ENCODE data around the gene NFU1. TPM values are rescaled to one million over a fixed set of nuclear protein-coding genes. Genes with fewer than 3 reads are reported as not detected.

NFU1 gene
- total and polyA plus RNA-seq, 2 of the 13 experiments (the other 11 are each of a cell fraction or from before 2014, with no cell fraction given), result 39.1 to 84.0 TPM

DNA sequence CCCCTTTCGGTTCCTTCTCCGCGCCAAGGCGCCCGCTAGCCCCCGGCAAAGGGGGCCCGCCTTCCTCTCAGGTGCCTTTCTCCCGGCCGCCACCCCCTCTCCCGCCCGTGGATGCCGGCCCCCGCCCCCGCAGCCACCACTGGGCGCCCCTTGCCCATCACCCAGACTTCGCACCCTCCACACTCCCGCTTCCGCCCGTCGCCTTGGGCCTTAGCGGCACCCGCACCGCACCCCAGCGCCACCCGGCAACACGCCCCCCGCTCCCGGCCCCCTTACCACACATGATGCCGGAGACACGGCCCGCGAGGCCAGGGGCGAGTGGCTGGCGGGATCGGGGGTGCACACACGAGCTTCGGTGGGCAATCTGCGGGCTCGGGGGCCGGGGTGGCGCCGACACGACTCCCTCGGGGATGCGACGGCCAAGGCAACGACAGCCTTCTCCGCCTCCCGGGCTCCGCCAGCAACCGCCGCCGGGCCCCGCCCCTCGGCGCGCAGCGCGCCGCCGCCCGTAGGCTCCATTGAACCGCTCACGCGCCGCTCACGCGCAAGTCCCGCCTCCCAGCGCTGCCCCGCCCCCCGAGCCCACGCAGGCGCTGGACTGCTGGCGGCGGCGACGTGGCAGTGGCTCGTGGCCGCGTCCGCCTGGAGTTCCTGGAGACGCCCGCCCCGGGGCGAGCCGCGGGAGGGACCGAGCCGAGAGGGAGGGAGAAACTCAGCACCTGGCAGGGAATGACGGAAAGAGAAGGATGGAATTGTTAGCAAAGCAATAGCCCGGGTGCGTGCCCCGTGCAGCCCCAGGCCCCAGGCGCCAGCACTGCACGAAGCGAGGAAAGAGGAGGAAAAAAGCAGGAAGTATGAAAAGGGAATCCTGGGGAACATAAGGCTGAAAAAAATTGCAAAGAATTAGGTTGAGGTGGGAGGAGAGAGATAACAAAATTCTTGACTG, 50.2 kb downstream of the NFU1 start, which contains the start of gene GFPT1 (continued):
- no peak for TF ChIP-seq ZC3H4 (CRISPR knock-in tag; IDR thresholded peaks at IDR 0.05; ENCODE audit: borderline replicate concordance)
- TF ChIP-seq, protein P1, sequence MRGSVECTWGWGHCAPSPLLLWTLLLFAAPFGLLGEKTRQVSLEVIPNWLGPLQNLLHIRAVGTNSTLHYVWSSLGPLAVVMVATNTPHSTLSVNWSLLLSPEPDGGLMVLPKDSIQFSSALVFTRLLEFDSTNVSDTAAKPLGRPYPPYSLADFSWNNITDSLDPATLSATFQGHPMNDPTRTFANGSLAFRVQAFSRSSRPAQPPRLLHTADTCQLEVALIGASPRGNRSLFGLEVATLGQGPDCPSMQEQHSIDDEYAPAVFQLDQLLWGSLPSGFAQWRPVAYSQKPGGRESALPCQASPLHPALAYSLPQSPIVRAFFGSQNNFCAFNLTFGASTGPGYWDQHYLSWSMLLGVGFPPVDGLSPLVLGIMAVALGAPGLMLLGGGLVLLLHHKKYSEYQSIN (CRISPR knock-in tag; IDR thresholded peaks at IDR 0.05; ENCODE audit: borderline replicate concordance), result no peak
- TF ChIP-seq, protein P2, sequence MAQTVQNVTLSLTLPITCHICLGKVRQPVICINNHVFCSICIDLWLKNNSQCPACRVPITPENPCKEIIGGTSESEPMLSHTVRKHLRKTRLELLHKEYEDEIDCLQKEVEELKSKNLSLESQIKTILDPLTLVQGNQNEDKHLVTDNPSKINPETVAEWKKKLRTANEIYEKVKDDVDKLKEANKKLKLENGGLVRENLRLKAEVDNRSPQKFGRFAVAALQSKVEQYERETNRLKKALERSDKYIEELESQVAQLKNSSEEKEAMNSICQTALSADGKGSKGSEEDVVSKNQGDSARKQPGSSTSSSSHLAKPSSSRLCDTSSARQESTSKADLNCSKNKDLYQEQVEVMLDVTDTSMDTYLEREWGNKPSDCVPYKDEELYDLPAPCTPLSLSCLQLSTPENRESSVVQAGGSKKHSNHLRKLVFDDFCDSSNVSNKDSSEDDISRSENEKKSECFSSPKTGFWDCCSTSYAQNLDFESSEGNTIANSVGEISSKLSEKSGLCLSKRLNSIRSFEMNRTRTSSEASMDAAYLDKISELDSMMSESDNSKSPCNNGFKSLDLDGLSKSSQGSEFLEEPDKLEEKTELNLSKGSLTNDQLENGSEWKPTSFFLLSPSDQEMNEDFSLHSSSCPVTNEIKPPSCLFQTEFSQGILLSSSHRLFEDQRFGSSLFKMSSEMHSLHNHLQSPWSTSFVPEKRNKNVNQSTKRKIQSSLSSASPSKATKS (CRISPR knock-in tag; IDR thresholded peaks at IDR 0.05), result no peak
- TF ChIP-seq, protein P3, sequence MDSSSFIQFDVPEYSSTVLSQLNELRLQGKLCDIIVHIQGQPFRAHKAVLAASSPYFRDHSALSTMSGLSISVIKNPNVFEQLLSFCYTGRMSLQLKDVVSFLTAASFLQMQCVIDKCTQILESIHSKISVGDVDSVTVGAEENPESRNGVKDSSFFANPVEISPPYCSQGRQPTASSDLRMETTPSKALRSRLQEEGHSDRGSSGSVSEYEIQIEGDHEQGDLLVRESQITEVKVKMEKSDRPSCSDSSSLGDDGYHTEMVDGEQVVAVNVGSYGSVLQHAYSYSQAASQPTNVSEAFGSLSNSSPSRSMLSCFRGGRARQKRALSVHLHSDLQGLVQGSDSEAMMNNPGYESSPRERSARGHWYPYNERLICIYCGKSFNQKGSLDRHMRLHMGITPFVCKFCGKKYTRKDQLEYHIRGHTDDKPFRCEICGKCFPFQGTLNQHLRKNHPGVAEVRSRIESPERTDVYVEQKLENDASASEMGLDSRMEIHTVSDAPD (CRISPR knock-in tag; IDR thresholded peaks at IDR 0.05), result peak; percentile 80
- peak; percentile 60 for TF ChIP-seq ZNF605 (CRISPR knock-in tag; IDR thresholded peaks at IDR 0.05)
- no peak for TF ChIP-seq MATR3 (CRISPR knock-in tag; IDR thresholded peaks at IDR 0.05)
- TF ChIP-seq ZNF274 (CRISPR knock-in tag; IDR thresholded peaks at IDR 0.05), result peak; percentile 92; the same call in 1 of the 2 replicates
- peak; percentile 87 for TF ChIP-seq KAT8 (CRISPR knock-in tag; IDR thresholded peaks at IDR 0.05)
- TF ChIP-seq, protein P4, sequence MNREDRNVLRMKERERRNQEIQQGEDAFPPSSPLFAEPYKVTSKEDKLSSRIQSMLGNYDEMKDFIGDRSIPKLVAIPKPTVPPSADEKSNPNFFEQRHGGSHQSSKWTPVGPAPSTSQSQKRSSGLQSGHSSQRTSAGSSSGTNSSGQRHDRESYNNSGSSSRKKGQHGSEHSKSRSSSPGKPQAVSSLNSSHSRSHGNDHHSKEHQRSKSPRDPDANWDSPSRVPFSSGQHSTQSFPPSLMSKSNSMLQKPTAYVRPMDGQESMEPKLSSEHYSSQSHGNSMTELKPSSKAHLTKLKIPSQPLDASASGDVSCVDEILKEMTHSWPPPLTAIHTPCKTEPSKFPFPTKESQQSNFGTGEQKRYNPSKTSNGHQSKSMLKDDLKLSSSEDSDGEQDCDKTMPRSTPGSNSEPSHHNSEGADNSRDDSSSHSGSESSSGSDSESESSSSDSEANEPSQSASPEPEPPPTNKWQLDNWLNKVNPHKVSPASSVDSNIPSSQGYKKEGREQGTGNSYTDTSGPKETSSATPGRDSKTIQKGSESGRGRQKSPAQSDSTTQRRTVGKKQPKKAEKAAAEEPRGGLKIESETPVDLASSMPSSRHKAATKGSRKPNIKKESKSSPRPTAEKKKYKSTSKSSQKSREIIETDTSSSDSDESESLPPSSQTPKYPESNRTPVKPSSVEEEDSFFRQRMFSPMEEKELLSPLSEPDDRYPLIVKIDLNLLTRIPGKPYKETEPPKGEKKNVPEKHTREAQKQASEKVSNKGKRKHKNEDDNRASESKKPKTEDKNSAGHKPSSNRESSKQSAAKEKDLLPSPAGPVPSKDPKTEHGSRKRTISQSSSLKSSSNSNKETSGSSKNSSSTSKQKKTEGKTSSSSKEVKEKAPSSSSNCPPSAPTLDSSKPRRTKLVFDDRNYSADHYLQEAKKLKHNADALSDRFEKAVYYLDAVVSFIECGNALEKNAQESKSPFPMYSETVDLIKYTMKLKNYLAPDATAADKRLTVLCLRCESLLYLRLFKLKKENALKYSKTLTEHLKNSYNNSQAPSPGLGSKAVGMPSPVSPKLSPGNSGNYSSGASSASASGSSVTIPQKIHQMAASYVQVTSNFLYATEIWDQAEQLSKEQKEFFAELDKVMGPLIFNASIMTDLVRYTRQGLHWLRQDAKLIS (CRISPR knock-in tag; IDR thresholded peaks at IDR 0.05), result peak; percentile 85
- peak; percentile 89; the same call in 1 of the 2 replicates for TF ChIP-seq SRY (CRISPR knock-in tag; IDR thresholded peaks at IDR 0.05)
- TF ChIP-seq ZKSCAN8 (CRISPR knock-in tag; IDR thresholded peaks at IDR 0.05; ENCODE audit: borderline replicate concordance), result peak; percentile 62; the same call in 1 of the 2 replicates
- TF ChIP-seq TOE1 (CRISPR knock-in tag; IDR thresholded peaks at IDR 0.05), result peak; percentile 53; the same call in 1 of the 2 replicates
- TF ChIP-seq TP53 (CRISPR knock-in tag; conservative IDR thresholded peaks at IDR 0.05), result no peak
- TF ChIP-seq ZNF746 (CRISPR knock-in tag; IDR thresholded peaks at IDR 0.05), result no peak; the same call in 1 of the 2 replicates
- TF ChIP-seq ZNF446 (CRISPR knock-in tag; IDR thresholded peaks at IDR 0.05), result peak; percentile 78
- TF ChIP-seq SMC3 (IDR thresholded peaks at IDR 0.05; ENCODE audit: low read length), result no peak
- peak; percentile 55; the same call in 1 of the 2 replicates for TF ChIP-seq GTF2F1 (IDR thresholded peaks at IDR 0.05; ENCODE audit: low read length)
- 0 out of 2 replicates have a peak, but pooled peaks have one; percentile 16 for TF ChIP-seq ZNF629 (CRISPR knock-in tag; conservative IDR thresholded peaks at IDR 0.05)
- TF ChIP-seq SP4 (CRISPR knock-in tag; IDR thresholded peaks at IDR 0.05), result peak; percentile 95
- peak; percentile 100 for TF ChIP-seq YEATS4 (CRISPR knock-in tag; IDR thresholded peaks at IDR 0.05; ENCODE audit: borderline replicate concordance)

All from HepG2 (cell line).